Astrocyte (in vitro differentiated cells and primary cell): ENCODE measurements around the gene SH3BGRL2. TPM values are rescaled to one million over a fixed set of nuclear protein-coding genes. Genes with fewer than 3 reads are reported as not detected.
A peak's percentile ranks its signal among the peaks of the same experiment; 100 is the strongest.

Experiments
- DNase-seq: peaks from one replicate; pipeline ENCODE4 v3.0.0-alpha.2; 2010; ENCODE audit warnings: low read depth
- FAIRE-seq: peaks from 2 replicates; lab custom pipeline; 2011; peaks lifted over from hg19 to GRCh38; lab: Jason Lieb, UNC
- H2AFZ ChIP-seq: 2 replicates; pipeline ENCODE4 v1.6.0; 2012; ENCODE audit warnings: low read depth, low read length, inconsistent platforms
- H3K27ac ChIP-seq: 2 replicates; pipeline ENCODE4 v1.5.1; 2011; ENCODE audit warnings: low read depth, low read length, inconsistent platforms
- H3K27me3 ChIP-seq: 2 replicates; pipeline ENCODE4 v1.6.0; 2011; ENCODE audit warnings: low read length, inconsistent platforms; ENCODE audit not compliant: insufficient read depth
- H3K36me3 ChIP-seq: 2 replicates; pipeline ENCODE4 v1.5.1; 2011; ENCODE audit warnings: low read length, inconsistent platforms; ENCODE audit not compliant: insufficient read depth
- H3K4me1 ChIP-seq: 2 replicates; pipeline ENCODE4 v1.5.1; 2011; ENCODE audit warnings: low read length, inconsistent platforms; ENCODE audit not compliant: insufficient read depth
- H3K4me2 ChIP-seq: 2 replicates; pipeline ENCODE4 v1.6.0; 2012; ENCODE audit warnings: low read length, inconsistent platforms
- H3K4me3 ChIP-seq: 2 replicates; pipeline ENCODE4 v1.5.1; 2011; ENCODE audit warnings: low read depth, mild to moderate bottlenecking, low read length, inconsistent platforms; ENCODE audit not compliant: insufficient read depth
- H3K79me2 ChIP-seq: 2 replicates; pipeline ENCODE4 v1.6.0; 2012; ENCODE audit warnings: mild to moderate bottlenecking, low read length, inconsistent platforms; ENCODE audit not compliant: insufficient read depth
- H3K9ac ChIP-seq: 2 replicates; pipeline ENCODE4 v1.6.0; 2012; ENCODE audit warnings: mild to moderate bottlenecking, low read length, inconsistent platforms
- H3K9me3 ChIP-seq: 2 replicates; pipeline ENCODE4 v1.5.1; 2012; ENCODE audit warnings: low read depth, mild to moderate bottlenecking, low read length, inconsistent platforms; ENCODE audit not compliant: insufficient read depth
- H4K20me1 ChIP-seq: 2 replicates; pipeline ENCODE4 v1.6.0; 2012; ENCODE audit warnings: low read length, inconsistent platforms; ENCODE audit not compliant: insufficient read depth
- H3K27ac Mint-ChIP-seq: one replicate; pipeline ENCODE4 v1.8.0; 2021; ENCODE audit warnings: mild to moderate bottlenecking, mixed read lengths; ENCODE audit not compliant: unreplicated experiment
- H3K27me3 Mint-ChIP-seq: one replicate; pipeline ENCODE4 v1.8.0; 2021; ENCODE audit warnings: low read depth, mixed read lengths; ENCODE audit not compliant: unreplicated experiment
- H3K36me3 Mint-ChIP-seq: one replicate; pipeline ENCODE4 v1.8.0; 2021; ENCODE audit warnings: low read depth, mixed read lengths; ENCODE audit not compliant: unreplicated experiment
- H3K4me1 Mint-ChIP-seq: one replicate; pipeline ENCODE4 v1.8.0; 2021; ENCODE audit warnings: low read depth, mixed read lengths; ENCODE audit not compliant: unreplicated experiment
- H3K4me3 Mint-ChIP-seq: one replicate; pipeline ENCODE4 v1.8.0; 2021; ENCODE audit warnings: mild to moderate bottlenecking, moderate library complexity, mixed read lengths; ENCODE audit not compliant: unreplicated experiment
- H3K9me3 Mint-ChIP-seq: one replicate; pipeline ENCODE4 v1.8.0; 2021; ENCODE audit warnings: mild to moderate bottlenecking, mixed read lengths; ENCODE audit not compliant: unreplicated experiment
- CTCF ChIP-seq: IDR thresholded peaks from 2 replicates; pipeline ENCODE4 v1.5.1; 2011; ENCODE audit warnings: low read depth, mild to moderate bottlenecking, inconsistent platforms, low read length, moderate library complexity; ENCODE audit not compliant: insufficient read depth
- EZH2 ChIP-seq: IDR thresholded peaks from 2 replicates; pipeline ENCODE4 v1.6.1; 2012; ENCODE audit warnings: mild to moderate bottlenecking, low read length, inconsistent platforms; ENCODE audit not compliant: insufficient read depth
- total RNA-seq: library from RNA; stranded (reverse); gene quantifications from 2 replicates; pipeline ENCODE4 v1.2.1, GENCODE V29; 2021

SH3BGRL2 gene
- total RNA-seq, 1 donor from 2014 or later, result 15.9 TPM

- H3K4me2 ChIP-seq, result no peak overlapping the region
- H3K9me3 Mint-ChIP-seq, result no peaks in the 10 kb centered on the region
- no peak for TF ChIP-seq EZH2
- TF ChIP-seq CTCF, result no peak
- H3K4me3 Mint-ChIP-seq, result no peak overlapping the region
- H3K4me3 ChIP-seq, result no peak overlapping the region
- peak overlapping the region; percentile 6 for H3K27ac Mint-ChIP-seq
- H3K79me2 ChIP-seq, result peaks cover 3% of the 10 kb centered on the region
- no peaks in the 10 kb centered on the region for H3K36me3 ChIP-seq
- H4K20me1 ChIP-seq, result no peaks in the 10 kb centered on the region
- no peaks in the 10 kb centered on the region for H3K9me3 ChIP-seq
- no peaks in the 10 kb centered on the region for H3K36me3 Mint-ChIP-seq
- H3K9ac ChIP-seq, result no peak overlapping the region
- no peaks in the 10 kb centered on the region for H3K4me1 ChIP-seq
- H3K27me3 Mint-ChIP-seq, result no peaks in the 10 kb centered on the region
- no peak overlapping the region for H3K27ac ChIP-seq
- DNase-seq, result no peak
- FAIRE-seq, result no peak
- H2AFZ ChIP-seq, result no peak overlapping the region
- H3K4me1 Mint-ChIP-seq, result peaks cover 19% of the 10 kb centered on the region
- H3K27me3 ChIP-seq, result no peaks in the 10 kb centered on the region
Observed at GRCh38 chr6:79648328-79648727, 17.2 kb downstream of the SH3BGRL2 start.

- H3K4me3 ChIP-seq, result no peak overlapping the region
- no peak overlapping the region for H3K4me2 ChIP-seq
- no peaks in the 10 kb centered on the region for H3K36me3 Mint-ChIP-seq
- no peak overlapping the region for H3K27ac Mint-ChIP-seq
- peak; percentile 55 for DNase-seq
- no peak overlapping the region for H3K9ac ChIP-seq
- H3K27me3 Mint-ChIP-seq, result no peaks in the 10 kb centered on the region
- no peaks in the 10 kb centered on the region for H3K27me3 ChIP-seq
- no peak for FAIRE-seq
- H3K79me2 ChIP-seq, result peaks cover 3% of the 10 kb centered on the region
- peaks cover 19% of the 10 kb centered on the region for H3K4me1 Mint-ChIP-seq
- H2AFZ ChIP-seq, result no peak overlapping the region
- no peaks in the 10 kb centered on the region for H3K9me3 ChIP-seq
- H3K36me3 ChIP-seq, result no peaks in the 10 kb centered on the region
- no peaks in the 10 kb centered on the region for H3K4me1 ChIP-seq
- no peak overlapping the region for H3K4me3 Mint-ChIP-seq
- H4K20me1 ChIP-seq, result no peaks in the 10 kb centered on the region
- H3K9me3 Mint-ChIP-seq, result no peaks in the 10 kb centered on the region
- H3K27ac ChIP-seq, result no peak overlapping the region
- TF ChIP-seq CTCF, result no peak
- no peak for TF ChIP-seq EZH2
Observed at GRCh38 chr6:79649016-79649415, 17.9 kb downstream of the SH3BGRL2 start.

- H3K4me1 Mint-ChIP-seq, result peaks cover 19% of the 10 kb centered on the region
- FAIRE-seq, result no peak
- Histone ChIP-seq H3K4me2 (no peak overlapping the region), H3K27ac (no peak overlapping the region), H2AFZ (no peak overlapping the region), H3K27me3 (no peaks in the 10 kb centered on the region), H3K36me3 (no peaks in the 10 kb centered on the region), H4K20me1 (no peaks in the 10 kb centered on the region), H3K79me2 (no peaks in the 10 kb centered on the region), H3K9ac (no peak overlapping the region), H3K4me1 (no peaks in the 10 kb centered on the region), H3K9me3 (no peaks in the 10 kb centered on the region), H3K4me3 (no peak overlapping the region)
- no peak overlapping the region for H3K27ac Mint-ChIP-seq
- no peaks in the 10 kb centered on the region for H3K27me3 Mint-ChIP-seq
- no peak overlapping the region for H3K4me3 Mint-ChIP-seq
- no peak for TF ChIP-seq EZH2
- no peak for TF ChIP-seq CTCF
- H3K9me3 Mint-ChIP-seq, result no peaks in the 10 kb centered on the region
- H3K36me3 Mint-ChIP-seq, result no peaks in the 10 kb centered on the region
- no peak for DNase-seq
Observed at GRCh38 chr6:79650950-79651349, 19.8 kb downstream of the SH3BGRL2 start.
